Effector memory CD8-positive, alpha-beta T cell (primary cell): ENCODE results near the gene PTPN14.
"Not testable (repeated sequence)": the region's sequence is repeated elsewhere in the genome, so short reads cannot be mapped to it uniquely, and the experiment has no call there.

Experiments used
- ATAC-seq: fragments of 150-1000 bp; cut with Tn5 transposase; replicated peaks from 2 replicates; pipeline ENCODE4 v1.10.0; 2021; ENCODE audit warnings: mild to moderate bottlenecking, moderate library complexity
- DNase-seq, 3 experiments: peaks; one replicate each; pipeline ENCODE4 v3.0.0; 2021
- H3K27ac Mint-ChIP-seq, 2 donors: one replicate each; pipeline ENCODE4 v1.8.0; 2022; ENCODE audit warnings: mild to moderate bottlenecking in 2 of 2, mixed read lengths in 2 of 2, moderate library complexity in 2 of 2
- H3K27me3 Mint-ChIP-seq, 2 donors: one replicate each; pipeline ENCODE4 v1.8.0; 2022; ENCODE audit warnings: mixed read lengths in 2 of 2
- H3K36me3 Mint-ChIP-seq: one replicate; pipeline ENCODE4 v1.8.0; 2022; ENCODE audit warnings: mild to moderate bottlenecking, moderate library complexity, mixed read lengths; ENCODE audit not compliant: insufficient read depth
- H3K4me1 Mint-ChIP-seq, 2 donors: one replicate each; pipeline ENCODE4 v1.8.0; 2022; ENCODE audit warnings: low read depth in 2 of 2, mixed read lengths in 2 of 2
- H3K4me3 Mint-ChIP-seq, 2 donors: one replicate each; pipeline ENCODE4 v1.8.0; 2022; ENCODE audit warnings: mild to moderate bottlenecking in 2 of 2, mixed read lengths in 2 of 2, moderate library complexity in 2 of 2
- H3K9me3 Mint-ChIP-seq, 2 donors: one replicate each; pipeline ENCODE4 v1.8.0; 2022; ENCODE audit warnings: mixed read lengths in 2 of 2

PTPN14 gene

DNA sequence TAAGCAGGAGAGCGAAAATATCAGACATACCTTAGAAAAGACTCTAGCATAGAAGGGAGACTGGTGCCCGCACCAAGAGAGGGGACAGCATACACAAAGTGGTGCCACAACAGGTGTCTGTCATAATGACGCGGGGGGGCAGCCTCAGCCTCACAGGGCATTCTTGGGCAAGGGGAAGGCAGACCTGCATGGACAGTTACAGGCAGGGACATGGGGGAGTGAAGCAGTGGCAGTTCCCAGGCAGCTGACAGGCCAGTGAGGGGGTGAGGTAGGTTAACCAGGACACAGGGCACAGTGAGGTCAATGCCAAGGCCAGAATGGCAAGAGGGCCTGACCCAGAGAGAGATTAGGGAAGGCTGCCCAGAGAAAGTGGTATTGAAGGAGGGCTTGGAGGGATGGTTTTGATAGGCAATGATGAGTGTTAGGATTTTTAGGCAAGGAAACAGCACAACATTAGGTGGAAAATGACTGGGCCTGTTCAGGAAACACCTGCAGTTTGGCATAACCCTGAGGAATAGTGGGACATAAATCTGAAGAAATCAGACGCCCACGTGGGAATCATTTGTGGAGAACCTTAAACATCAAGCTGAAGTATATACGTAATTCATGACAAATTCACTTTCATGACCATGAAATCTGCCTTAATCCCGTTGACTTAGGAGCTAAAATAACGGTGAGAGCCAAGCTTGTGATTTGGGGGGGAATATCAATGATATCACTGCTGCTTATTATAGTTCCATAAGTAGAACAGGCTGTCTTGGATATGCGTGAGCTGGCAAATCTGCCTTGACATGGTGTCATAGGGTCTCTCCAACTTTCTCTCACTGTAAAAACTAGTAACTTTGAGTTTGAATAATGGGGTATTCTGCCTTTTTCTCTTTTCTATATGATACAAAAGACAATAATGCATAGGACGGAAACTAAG, 8.9 kb downstream of the PTPN14 start:
- ATAC-seq (no peak), DNase-seq (no peak)
- Mint-ChIP-seq H3K4me3 (no peak overlapping the region), H3K4me1 (no peaks in the 10 kb centered on the region), H3K36me3 (no peaks in the 10 kb centered on the region), H3K27me3 (peaks cover 23 to 31% of the 10 kb centered on the region in 2 donors), H3K9me3 (no peaks in the 10 kb centered on the region), H3K27ac (no peak overlapping the region)

- Mint-ChIP-seq H3K9me3 (no peaks in the 10 kb centered on the region), H3K4me1 (no peaks in the 10 kb centered on the region), H3K36me3 (no peaks in the 10 kb centered on the region), H3K27me3 (peaks cover 18 to 29% of the 10 kb centered on the region in 2 donors), H3K4me3 (no peak overlapping the region), H3K27ac (no peak overlapping the region)
- ATAC-seq = no peak
- DNase-seq = no peak
Observed at GRCh38 chr1:214541693-214542092, 9.7 kb downstream of the PTPN14 start.

GRCh38 chr1:214541206-214541605, 10.2 kb downstream of the PTPN14 start:
- Mint-ChIP-seq H3K9me3 (no peaks in the 10 kb centered on the region), H3K4me3 (no peak overlapping the region), H3K27ac (no peak overlapping the region), H3K4me1 (no peaks in the 10 kb centered on the region), H3K27me3 (peaks cover 18 to 29% of the 10 kb centered on the region in 2 donors), H3K36me3 (no peaks in the 10 kb centered on the region)
- ATAC-seq (no peak), DNase-seq (no peak)

DNA sequence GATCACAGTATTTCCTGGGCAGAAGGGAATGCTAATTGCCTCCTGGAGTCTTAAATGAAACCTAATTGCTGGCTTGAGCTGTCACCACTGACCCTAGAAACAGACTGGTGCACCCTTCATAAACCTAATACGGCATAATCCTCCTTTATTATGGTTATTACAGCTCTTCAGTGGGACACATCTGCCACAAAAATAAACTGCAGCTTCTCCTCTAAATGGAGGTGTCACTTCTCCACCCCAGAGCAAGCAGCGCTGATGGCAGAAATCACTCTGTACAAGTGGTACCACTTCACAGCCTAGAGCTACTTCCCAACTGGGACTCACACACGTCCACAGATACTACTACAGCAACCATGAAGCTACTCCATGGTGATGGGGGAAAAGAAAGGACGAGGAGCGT, 11.1 kb downstream of the PTPN14 start:
- H3K36me3 Mint-ChIP-seq = no peaks in the 10 kb centered on the region
- H3K4me3 Mint-ChIP-seq = no peak overlapping the region
- no peaks in the 10 kb centered on the region for H3K9me3 Mint-ChIP-seq

DNA sequence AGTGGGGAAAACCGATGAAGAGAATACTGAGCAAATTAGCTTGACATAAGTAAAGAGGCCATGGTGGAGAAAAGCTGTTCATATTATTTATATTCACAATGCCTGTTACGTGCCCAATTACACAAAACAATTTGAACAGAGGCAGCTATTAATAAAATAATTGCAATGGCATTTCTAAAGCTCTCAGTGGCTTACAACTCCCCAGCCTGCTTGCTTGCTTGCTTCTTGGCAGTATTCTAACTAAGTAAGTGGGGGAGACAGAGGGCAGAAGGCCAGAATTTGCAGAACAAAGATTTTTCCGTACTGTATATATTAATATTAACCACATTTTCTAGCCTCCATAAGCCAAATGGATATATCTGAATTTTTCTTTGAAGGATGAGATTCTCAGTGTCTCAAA, 12.9 kb downstream of the PTPN14 start:
- Mint-ChIP-seq H3K27ac (no peak overlapping the region), H3K36me3 (no peaks in the 10 kb centered on the region), H3K27me3 (peaks cover 14 to 18% of the 10 kb centered on the region in 2 donors), H3K9me3 (no peaks in the 10 kb centered on the region), H3K4me1 (no peaks in the 10 kb centered on the region), H3K4me3 (no peak overlapping the region)
- no peak for ATAC-seq
- DNase-seq = no peak

More for the DNA sequence above, 11.1 kb downstream of the PTPN14 start:
- no peak for DNase-seq
- H3K27me3 Mint-ChIP-seq = peaks cover 18 to 29% of the 10 kb centered on the region in 2 donors
- H3K27ac Mint-ChIP-seq = no peak overlapping the region
- ATAC-seq = no peak
- no peaks in the 10 kb centered on the region for H3K4me1 Mint-ChIP-seq

GRCh38 chr1:214537872-214538473, 13.4 kb downstream of the PTPN14 start:
- Mint-ChIP-seq H3K36me3 (no peaks in the 10 kb centered on the region), H3K27ac (no peak overlapping the region), H3K27me3 (peaks cover 14 to 18% of the 10 kb centered on the region in 2 donors), H3K4me3 (no peak overlapping the region), H3K4me1 (no peaks in the 10 kb centered on the region), H3K9me3 (no peaks in the 10 kb centered on the region)
- DNase-seq (no peak), ATAC-seq (no peak)

DNA sequence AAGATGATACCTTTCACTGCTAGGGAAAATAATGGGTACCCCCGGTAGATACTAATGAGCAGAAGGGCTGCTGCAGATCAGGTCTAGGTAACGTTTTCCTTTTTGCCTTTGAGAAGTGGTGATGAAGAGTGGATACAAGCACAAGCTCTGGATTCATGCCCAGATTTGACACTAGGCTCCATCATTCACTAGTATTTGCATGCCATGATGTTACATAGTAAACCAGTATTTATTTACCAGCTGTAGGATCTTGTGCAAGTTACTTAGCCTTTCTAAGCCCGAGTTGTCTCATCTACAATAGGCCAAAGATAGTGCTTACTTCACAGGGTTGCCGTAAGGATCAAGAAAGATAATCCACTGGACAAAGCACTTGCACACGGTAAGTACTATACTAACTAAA, 14.2 kb downstream of the PTPN14 start:
- Mint-ChIP-seq H3K27ac (no peak overlapping the region), H3K36me3 (no peaks in the 10 kb centered on the region), H3K4me1 (no peaks in the 10 kb centered on the region)

GRCh38 chr1:214532070-214532469, 19.3 kb downstream of the PTPN14 start:
- Mint-ChIP-seq H3K4me1 (no peaks in the 10 kb centered on the region), H3K9me3 (no peaks in the 10 kb centered on the region), H3K36me3 (no peaks in the 10 kb centered on the region), H3K4me3 (no peak overlapping the region), H3K27ac (no peak overlapping the region), H3K27me3 (peaks cover 14 to 28% of the 10 kb centered on the region in 2 donors)
- no peak for ATAC-seq
- DNase-seq = no peak

More for the DNA sequence above, 14.2 kb downstream of the PTPN14 start:
- H3K9me3 Mint-ChIP-seq = no peaks in the 10 kb centered on the region
- peaks cover 9 to 19% of the 10 kb centered on the region in 2 donors for H3K27me3 Mint-ChIP-seq
- no peak overlapping the region for H3K4me3 Mint-ChIP-seq
- no peak for DNase-seq
- ATAC-seq = no peak

GRCh38 chr1:214525535-214526019, 25.8 kb downstream of the PTPN14 start:
- peaks cover 0 to 4% of the 10 kb centered on the region in 2 donors for H3K4me1 Mint-ChIP-seq
- DNase-seq (no peak), ATAC-seq (no peak)
- H3K27me3 Mint-ChIP-seq = peaks cover 45 to 61% of the 10 kb centered on the region in 2 donors
- H3K4me3 Mint-ChIP-seq = no peak overlapping the region
- H3K9me3 Mint-ChIP-seq = no peaks in the 10 kb centered on the region
- H3K36me3 Mint-ChIP-seq = peaks cover 4% of the 10 kb centered on the region
- H3K27ac Mint-ChIP-seq = no peak overlapping the region

DNA sequence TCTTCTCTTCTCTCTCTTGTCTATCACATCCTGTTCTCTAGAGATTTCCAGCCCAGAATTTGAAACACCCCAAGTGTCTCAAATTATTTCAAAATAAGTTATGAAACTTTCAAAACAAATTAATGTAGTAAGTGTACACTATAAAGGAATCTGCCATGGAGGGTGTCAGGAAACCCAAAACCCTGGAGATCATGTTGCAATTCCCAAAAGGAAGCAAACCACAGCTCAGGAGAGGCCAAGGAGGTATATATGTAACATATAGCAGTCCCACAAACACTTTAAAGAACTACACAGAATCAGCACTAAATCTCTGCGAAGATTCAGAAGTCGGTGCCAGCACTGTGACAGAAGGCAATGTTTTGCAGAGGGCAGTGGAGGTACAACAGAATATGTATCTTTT, 26.6 kb downstream of the PTPN14 start:
- Mint-ChIP-seq H3K9me3 (no peaks in the 10 kb centered on the region), H3K4me3 (no peak overlapping the region), H3K36me3 (peaks cover 4% of the 10 kb centered on the region), H3K27ac (no peak overlapping the region), H3K4me1 (peaks cover 0 to 4% of the 10 kb centered on the region in 2 donors), H3K27me3 (peaks cover 44 to 61% of the 10 kb centered on the region in 2 donors)
- DNase-seq = no peak
- ATAC-seq = no peak

DNA sequence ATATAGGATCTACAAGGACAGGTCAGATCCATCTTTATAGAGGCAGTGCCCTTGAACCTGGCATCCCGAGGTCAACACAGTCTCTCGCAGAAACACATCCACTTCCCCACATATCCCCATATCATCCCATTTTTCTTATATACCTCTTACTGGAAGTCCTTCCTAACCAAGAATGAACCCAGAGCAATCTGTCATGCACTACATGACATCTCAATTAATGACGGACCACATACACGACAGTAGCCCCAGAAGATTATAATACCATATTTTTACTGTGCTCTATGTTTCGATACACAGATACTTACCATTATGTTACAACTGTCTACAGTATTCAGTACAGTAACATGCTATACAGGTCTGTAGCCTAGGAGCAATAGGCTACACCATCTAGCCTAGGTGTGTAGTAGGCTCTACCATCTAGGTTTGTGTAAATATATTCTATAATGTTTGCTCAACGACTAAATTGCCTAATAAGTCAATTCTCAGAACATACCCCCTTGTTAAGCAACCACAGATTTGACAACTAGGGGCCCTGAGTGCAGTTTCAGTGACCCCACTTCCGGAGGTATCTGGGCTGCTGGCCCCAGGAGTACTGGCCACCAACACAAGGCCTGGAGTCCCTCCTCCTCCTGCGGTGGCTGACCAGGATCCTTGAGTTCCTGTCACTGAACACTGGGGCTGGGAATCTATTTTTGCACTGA, 28.1 kb downstream of the PTPN14 start:
- Mint-ChIP-seq H3K4me3 (no peak overlapping the region), H3K27me3 (peaks cover 44 to 54% of the 10 kb centered on the region in 2 donors), H3K4me1 (peaks cover 0 to 4% of the 10 kb centered on the region in 2 donors), H3K27ac (no peak overlapping the region), H3K36me3 (peaks cover 4% of the 10 kb centered on the region), H3K9me3 (no peaks in the 10 kb centered on the region)
- ATAC-seq (no peak), DNase-seq (no peak)

DNA sequence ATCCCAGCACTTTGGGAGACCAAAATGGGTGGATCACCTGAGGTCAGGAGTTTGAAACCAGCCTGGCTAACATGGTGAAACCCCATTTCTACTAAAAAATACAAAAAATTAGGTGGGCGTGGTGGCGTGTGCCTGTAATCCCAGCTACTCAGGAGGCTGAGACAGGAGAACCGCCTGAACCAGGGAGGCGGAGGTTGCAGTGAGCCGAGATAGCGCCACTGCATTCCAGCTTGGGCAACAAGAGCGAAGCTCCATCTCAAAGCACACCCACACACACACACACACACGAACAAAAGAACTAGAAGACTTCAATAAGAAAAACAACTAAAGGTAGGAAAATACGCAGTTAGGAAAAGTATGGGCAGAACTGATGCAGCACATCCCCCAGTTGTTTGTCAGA, 29.9 kb downstream of the PTPN14 start:
- H3K4me1 Mint-ChIP-seq, H3K4me3 Mint-ChIP-seq, ATAC-seq, H3K27ac Mint-ChIP-seq, H3K36me3 Mint-ChIP-seq, DNase-seq, H3K9me3 Mint-ChIP-seq: not testable (repeated sequence)
- peaks cover 42 to 59% of the 10 kb centered on the region in 2 donors for H3K27me3 Mint-ChIP-seq

GRCh38 chr1:214520544-214521165, 30.7 kb downstream of the PTPN14 start:
- ATAC-seq = no peak
- no peak for DNase-seq
- Mint-ChIP-seq H3K27me3 (peaks cover 39 to 54% of the 10 kb centered on the region in 2 donors), H3K36me3 (peaks cover 4% of the 10 kb centered on the region), H3K4me1 (peaks cover 0 to 4% of the 10 kb centered on the region in 2 donors), H3K4me3 (no peak overlapping the region), H3K27ac (no peak overlapping the region), H3K9me3 (no peaks in the 10 kb centered on the region)
